ENCODE results near the gene EVX2.

EVX2 gene

GRCh38 chr2:176122683-176123410 lies 39.1 kb upstream of the EVX2 start, which contains the start of gene HOXD9:
Gene HOXD9, plus strand, starts transcription at chr2:176122719. Its CDS starts 50 bp downstream, at chr2:176122769.
- no peaks in the 10 kb centered on the region for H3K4me1 ChIP-seq (ENCODE audit: control insufficient read depth, low read length)
- no peaks in the 10 kb centered on the region for H3K79me2 ChIP-seq (ENCODE audit: control insufficient read depth, low read length)
- TF ChIP-seq CTCF (IDR thresholded peaks at IDR 0.05; ENCODE audit: low read depth, low read length, poor library complexity, severe bottlenecking) (no peak), EZH2phosphoT487 (IDR thresholded peaks at IDR 0.05; ENCODE audit: borderline replicate concordance, low read length) (no peak)
- no peaks in the 10 kb centered on the region for H4K20me1 ChIP-seq (ENCODE audit: control insufficient read depth, insufficient read depth, low read depth, low read length)
- H3K27me3 ChIP-seq (ENCODE audit: control insufficient read depth, low read length), result peaks cover 10% of the 10 kb centered on the region; the same call in 1 of the 2 replicates
- no peaks in the 10 kb centered on the region for H3K9me2 ChIP-seq (replicated peaks; ENCODE audit: control insufficient read depth, low read length)
- H3K4me3 ChIP-seq (ENCODE audit: low read length), result no peak within 1 kb of the TSS
- no peaks in the 10 kb centered on the region for H3K9me3 ChIP-seq (ENCODE audit: control insufficient read depth, insufficient read depth, low read length)
- H3F3A ChIP-seq (ENCODE audit: control insufficient read depth, insufficient read depth), result no peaks in the 10 kb centered on the region
- H3K4me2 ChIP-seq (ENCODE audit: low read length), result no peak within 1 kb of the TSS
- no peaks in the 10 kb centered on the region for H3K36me3 ChIP-seq (ENCODE audit: control insufficient read depth, low read length)
- no peak within 1 kb of the TSS for H3K27ac ChIP-seq (ENCODE audit: low read depth, low read length)

GRCh38 chr2:176122052-176122682 lies 38.4 kb upstream of the EVX2 start:
- Histone ChIP-seq H3K9me3 (ENCODE audit: control insufficient read depth, insufficient read depth, low read length) (no peaks in the 10 kb centered on the region), H3K36me3 (ENCODE audit: control insufficient read depth, low read length) (no peaks in the 10 kb centered on the region), H3K4me2 (ENCODE audit: low read length) (no peak overlapping the region), H3K4me3 (ENCODE audit: low read length) (no peak overlapping the region), H3K27me3 (ENCODE audit: control insufficient read depth, low read length) (peaks cover 10% of the 10 kb centered on the region; the same call in 1 of the 2 replicates), H3K79me2 (ENCODE audit: control insufficient read depth, low read length) (no peaks in the 10 kb centered on the region), H3K27ac (ENCODE audit: low read depth, low read length) (no peak overlapping the region), H3F3A (ENCODE audit: control insufficient read depth, insufficient read depth) (no peaks in the 10 kb centered on the region), H3K4me1 (ENCODE audit: control insufficient read depth, low read length) (no peaks in the 10 kb centered on the region), H3K9me2 (replicated peaks; ENCODE audit: control insufficient read depth, low read length) (no peaks in the 10 kb centered on the region), H4K20me1 (ENCODE audit: control insufficient read depth, insufficient read depth, low read depth, low read length) (no peaks in the 10 kb centered on the region)
- TF ChIP-seq EZH2phosphoT487 (IDR thresholded peaks at IDR 0.05; ENCODE audit: borderline replicate concordance, low read length) (no peak), CTCF (IDR thresholded peaks at IDR 0.05; ENCODE audit: low read depth, low read length, poor library complexity, severe bottlenecking) (no peak)

- Histone ChIP-seq H3K27ac (ENCODE audit: low read depth, low read length) (no peak overlapping the region), H3K4me3 (ENCODE audit: low read length) (no peak overlapping the region), H3K9me2 (replicated peaks; ENCODE audit: control insufficient read depth, low read length) (no peaks in the 10 kb centered on the region), H3K9me3 (ENCODE audit: control insufficient read depth, insufficient read depth, low read length) (no peaks in the 10 kb centered on the region), H3K27me3 (ENCODE audit: control insufficient read depth, low read length) (peaks cover 5% of the 10 kb centered on the region; the same call in 1 of the 2 replicates), H3F3A (ENCODE audit: control insufficient read depth, insufficient read depth) (no peaks in the 10 kb centered on the region), H3K36me3 (ENCODE audit: control insufficient read depth, low read length) (no peaks in the 10 kb centered on the region), H3K4me2 (ENCODE audit: low read length) (no peak overlapping the region), H3K79me2 (ENCODE audit: control insufficient read depth, low read length) (no peaks in the 10 kb centered on the region), H3K4me1 (ENCODE audit: control insufficient read depth, low read length) (no peaks in the 10 kb centered on the region), H4K20me1 (ENCODE audit: control insufficient read depth, insufficient read depth, low read depth, low read length) (no peaks in the 10 kb centered on the region)
- TF ChIP-seq CTCF (IDR thresholded peaks at IDR 0.05; ENCODE audit: low read depth, low read length, poor library complexity, severe bottlenecking), result no peak
- no peak for TF ChIP-seq EZH2phosphoT487 (IDR thresholded peaks at IDR 0.05; ENCODE audit: borderline replicate concordance, low read length)
Measured at GRCh38 chr2:176121190-176122051, 37.7 kb upstream of the EVX2 start.
